ENCODE results near the gene NQO1. TPM values are rescaled to one million over a fixed set of nuclear protein-coding genes. Genes with fewer than 3 reads are reported as not detected.

Gene NQO1
- total RNA-seq, 2 experiments from 2014 or later = 7.6 to 8.1 TPM

DNA sequence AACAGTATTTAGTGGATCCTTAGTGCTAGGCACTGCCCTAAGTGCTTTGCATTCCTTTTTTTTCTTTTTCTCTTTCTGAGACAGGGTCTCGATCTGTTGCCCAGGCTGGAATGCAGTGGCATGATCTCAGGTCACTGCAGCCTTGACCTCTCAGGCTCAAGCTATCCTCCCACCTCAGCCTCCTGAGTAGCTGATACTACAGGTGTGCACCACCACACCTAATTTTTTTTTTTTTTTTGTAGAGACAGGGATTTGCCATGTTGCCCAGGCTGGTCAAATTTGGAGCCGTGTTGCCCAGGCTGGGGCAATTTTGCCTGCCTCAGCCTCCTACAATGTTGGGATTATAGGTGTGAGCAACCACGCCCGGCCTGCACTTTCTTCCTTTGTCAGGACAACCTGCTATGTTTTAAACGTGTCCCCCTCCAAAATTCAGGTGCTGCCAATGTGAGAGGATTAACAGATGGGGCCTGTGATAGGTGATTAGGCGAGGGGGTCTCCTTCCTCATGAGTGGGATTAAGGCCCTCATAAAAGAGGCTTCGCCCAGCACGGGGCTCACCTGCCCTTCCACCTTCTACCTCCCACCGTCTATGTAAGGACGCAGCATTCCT is 5.4 kb downstream of the NQO1 start:
- H3K36me3 Mint-ChIP-seq (ENCODE audit: low read depth) = no peaks in the 10 kb centered on the region
- TF ChIP-seq, protein P1, sequence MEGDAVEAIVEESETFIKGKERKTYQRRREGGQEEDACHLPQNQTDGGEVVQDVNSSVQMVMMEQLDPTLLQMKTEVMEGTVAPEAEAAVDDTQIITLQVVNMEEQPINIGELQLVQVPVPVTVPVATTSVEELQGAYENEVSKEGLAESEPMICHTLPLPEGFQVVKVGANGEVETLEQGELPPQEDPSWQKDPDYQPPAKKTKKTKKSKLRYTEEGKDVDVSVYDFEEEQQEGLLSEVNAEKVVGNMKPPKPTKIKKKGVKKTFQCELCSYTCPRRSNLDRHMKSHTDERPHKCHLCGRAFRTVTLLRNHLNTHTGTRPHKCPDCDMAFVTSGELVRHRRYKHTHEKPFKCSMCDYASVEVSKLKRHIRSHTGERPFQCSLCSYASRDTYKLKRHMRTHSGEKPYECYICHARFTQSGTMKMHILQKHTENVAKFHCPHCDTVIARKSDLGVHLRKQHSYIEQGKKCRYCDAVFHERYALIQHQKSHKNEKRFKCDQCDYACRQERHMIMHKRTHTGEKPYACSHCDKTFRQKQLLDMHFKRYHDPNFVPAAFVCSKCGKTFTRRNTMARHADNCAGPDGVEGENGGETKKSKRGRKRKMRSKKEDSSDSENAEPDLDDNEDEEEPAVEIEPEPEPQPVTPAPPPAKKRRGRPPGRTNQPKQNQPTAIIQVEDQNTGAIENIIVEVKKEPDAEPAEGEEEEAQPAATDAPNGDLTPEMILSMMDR (IDR thresholded peaks at IDR 0.05) = no peak
- POLR2A ChIA-PET = no interaction called here

DNA sequence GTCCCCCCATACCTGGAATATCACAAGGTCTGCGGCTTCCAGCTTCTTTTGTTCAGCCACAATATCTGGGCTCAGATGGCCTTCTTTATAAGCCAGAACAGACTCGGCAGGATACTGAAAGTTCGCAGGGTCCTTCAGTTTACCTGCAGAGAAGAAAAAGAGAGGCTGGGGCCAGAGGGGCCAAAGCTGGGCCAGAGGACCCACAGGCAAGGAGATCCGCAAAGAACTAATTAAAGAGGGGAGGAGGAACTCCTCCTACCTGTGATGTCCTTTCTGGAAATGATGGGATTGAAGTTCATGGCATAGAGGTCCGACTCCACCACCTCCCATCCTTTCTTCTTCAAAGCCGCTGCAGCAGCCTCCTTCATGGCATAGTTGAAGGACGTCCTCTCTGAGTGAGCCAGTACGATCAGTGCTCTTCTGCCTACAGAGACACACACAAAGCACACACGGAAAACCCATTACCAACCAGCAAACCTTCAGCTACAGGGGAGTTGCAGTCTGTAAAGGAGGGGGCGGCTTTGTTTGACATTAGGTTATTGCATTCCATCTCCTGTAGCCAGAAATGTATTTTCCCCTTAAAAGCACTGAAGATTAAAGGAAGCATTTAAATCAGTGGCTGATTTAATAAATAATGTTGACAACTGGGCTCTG is 8.1 kb downstream of the NQO1 start:
- no peaks in the 10 kb centered on the region for H3K9me3 Mint-ChIP-seq
- ChIA-PET POLR2A (interaction anchor here (0.6 to 1.6 kb wide), 4 partner anchors 8 to 36 kb away, joined by 3 to 4 read pairs (median 3); partner anchors contain the start of gene NOB1), CTCF (interaction anchor here (1.4 kb wide), 1 partner anchor 36 kb away, joined by 3 read pairs; no protein-coding TSS in a partner anchor)
- no peaks in the 10 kb centered on the region for H3K36me3 Mint-ChIP-seq (ENCODE audit: low read depth)
- H3K27me3 Mint-ChIP-seq = no peaks in the 10 kb centered on the region
- H3K4me3 Mint-ChIP-seq = no peak overlapping the region
- H3K27ac Mint-ChIP-seq = no peak overlapping the region
- no peaks in the 10 kb centered on the region for H3K4me1 Mint-ChIP-seq (ENCODE audit: low read depth)
- DNase-seq (no peak), ATAC-seq (no peak)
- TF ChIP-seq, protein P1 (IDR thresholded peaks at IDR 0.05) = no peak
- intact Hi-C loops (cut with micrococcal nuclease) = no loop called here

More for the DNA sequence above, 5.4 kb downstream of the NQO1 start:
- H3K27ac Mint-ChIP-seq = no peak overlapping the region
- H3K4me3 Mint-ChIP-seq = no peak overlapping the region
- peaks cover 6% of the 10 kb centered on the region for H3K4me1 Mint-ChIP-seq (ENCODE audit: low read depth)
- DNase-seq = no peak
- intact Hi-C loops (cut with micrococcal nuclease) = no loop called here
- CTCF ChIA-PET = interaction anchor here (4.0 kb wide), 1 partner anchor 11 kb away, joined by 18 read pairs; no protein-coding TSS in a partner anchor
- H3K27me3 Mint-ChIP-seq = no peaks in the 10 kb centered on the region
- no peak for ATAC-seq
- H3K9me3 Mint-ChIP-seq = no peaks in the 10 kb centered on the region

DNA sequence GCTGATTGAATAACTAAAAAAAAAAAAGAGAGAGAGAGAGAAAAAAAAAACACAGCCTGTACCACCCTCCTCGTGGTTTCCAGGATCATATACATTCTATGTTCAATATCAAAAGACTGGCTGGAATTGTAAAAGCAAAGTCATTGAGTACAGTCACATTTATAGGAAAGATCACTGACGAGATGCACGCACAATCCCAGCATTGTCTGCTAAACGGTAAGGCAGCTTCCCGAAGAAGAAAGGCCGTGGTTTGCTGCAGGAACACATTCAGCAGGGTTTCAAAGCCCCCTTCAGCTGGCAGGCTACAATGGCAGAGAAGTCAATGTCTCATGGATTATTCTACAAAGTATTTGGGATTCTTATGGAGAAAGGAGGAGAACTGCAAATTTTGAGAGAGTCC is 9.3 kb downstream of the NQO1 start:
- POLR2A ChIA-PET = interaction anchor here (1.2 to 1.6 kb wide), 3 partner anchors 9 to 37 kb away, joined by 3 to 4 read pairs (median 3); partner anchors contain the start of gene NOB1
- no peak overlapping the region for H3K4me3 Mint-ChIP-seq
- intact Hi-C loops (cut with micrococcal nuclease) = no loop called here
- no peaks in the 10 kb centered on the region for H3K9me3 Mint-ChIP-seq
- H3K36me3 Mint-ChIP-seq (ENCODE audit: low read depth) = no peaks in the 10 kb centered on the region
- H3K27ac Mint-ChIP-seq = no peak overlapping the region
- no peaks in the 10 kb centered on the region for H3K4me1 Mint-ChIP-seq (ENCODE audit: low read depth)
- CTCF ChIA-PET = interaction anchor here (1.0 kb wide), 1 partner anchor 321 kb away, joined by 3 read pairs; no protein-coding TSS in a partner anchor
- DNase-seq = no peak
- ATAC-seq = no peak
- TF ChIP-seq, protein P1 (IDR thresholded peaks at IDR 0.05) = no peak
- no peaks in the 10 kb centered on the region for H3K27me3 Mint-ChIP-seq

DNA sequence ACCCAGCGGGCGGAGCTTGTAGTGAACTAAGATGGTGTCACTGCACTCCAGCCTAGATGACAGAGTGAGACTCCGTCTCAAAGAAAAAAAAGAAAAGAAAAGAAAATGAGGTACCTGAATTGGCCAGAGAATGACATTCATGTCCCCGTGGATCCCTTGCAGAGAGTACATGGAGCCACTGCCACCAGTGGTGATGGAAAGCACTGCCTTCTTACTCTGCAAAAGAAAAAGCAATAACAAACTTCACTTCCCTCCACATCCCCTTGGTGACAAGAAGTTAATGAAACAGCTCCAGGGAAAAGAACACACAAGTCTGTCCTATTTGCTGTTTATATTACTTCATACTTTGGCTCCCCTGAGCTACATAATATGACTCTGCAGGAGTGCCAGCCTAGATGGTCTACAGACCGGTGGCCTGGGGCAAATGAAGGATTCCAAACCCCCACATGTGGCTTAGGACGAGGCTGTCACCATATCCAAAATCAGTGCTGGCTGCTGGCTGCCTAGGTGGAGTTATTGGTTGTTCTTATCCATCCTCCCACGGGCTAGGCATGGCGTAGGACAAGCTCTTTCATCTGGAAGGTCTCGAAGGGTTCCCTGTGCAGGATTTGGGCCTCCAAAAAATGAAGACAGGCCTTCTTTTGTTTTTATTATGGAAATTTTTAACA is 13.3 kb downstream of the NQO1 start:
- Mint-ChIP-seq H3K9me3 (no peaks in the 10 kb centered on the region), H3K27me3 (no peaks in the 10 kb centered on the region), H3K27ac (no peak overlapping the region), H3K4me3 (no peak overlapping the region), H3K36me3 (ENCODE audit: low read depth) (peaks cover under 1% of the 10 kb centered on the region), H3K4me1 (ENCODE audit: low read depth) (peaks cover 3% of the 10 kb centered on the region)
- POLR2A ChIA-PET = interaction anchor here (0.6 to 0.8 kb wide), 3 partner anchors 42 to 101 kb away, joined by 3 to 4 read pairs (median 4); partner anchors contain the start of gene NOB1
- intact Hi-C loops (cut with micrococcal nuclease) = no loop called here
- TF ChIP-seq, protein P1 (IDR thresholded peaks at IDR 0.05) = no peak
- ATAC-seq (no peak), DNase-seq (no peak)
- CTCF ChIA-PET = interaction anchor here (1.1 to 1.5 kb wide), 2 partner anchors 16 to 42 kb away, joined by 3 to 6 read pairs; partner anchors contain the start of gene NOB1
